Choroid plexus epithelial cell (primary cell): Measurements from ENCODE around the gene GDAP1L1.

ENCODE experiments used
- DNase-seq: peaks from one replicate; pipeline ENCODE4 v3.0.0-alpha.2; 2010; ENCODE audit warnings: low read depth
- H3K4me3 ChIP-seq: 2 replicates; pipeline ENCODE4 v1.5.1; 2011; ENCODE audit warnings: low read depth, mild to moderate bottlenecking, control low read depth, low read length, moderate library complexity
- CTCF ChIP-seq: conservative IDR thresholded peaks from 2 replicates; pipeline ENCODE4 v1.5.1; 2011; ENCODE audit warnings: low read depth, mild to moderate bottlenecking, control low read depth, inconsistent platforms, low read length, moderate library complexity

Gene GDAP1L1

GRCh38 chr20:44301285-44301684 is 54.2 kb downstream of the GDAP1L1 start:
- H3K4me3 ChIP-seq: no peak overlapping the region
- TF ChIP-seq CTCF: no peak
- no peak for DNase-seq

GRCh38 chr20:44302026-44302669 is 55.0 kb downstream of the GDAP1L1 start:
- no peak for TF ChIP-seq CTCF
- H3K4me3 ChIP-seq: no peak overlapping the region
- no peak for DNase-seq

- H3K4me3 ChIP-seq: no peak overlapping the region
- DNase-seq: no peak
- TF ChIP-seq CTCF: no peak
These were observed 55.6 kb downstream of the GDAP1L1 start for GRCh38 chr20:44302736-44303135.

GRCh38 chr20:44304383-44304782 is 57.3 kb downstream of the GDAP1L1 start:
- DNase-seq: no peak
- no peak overlapping the region for H3K4me3 ChIP-seq
- no peak for TF ChIP-seq CTCF

- TF ChIP-seq CTCF: no peak
- no peak overlapping the region for H3K4me3 ChIP-seq
- no peak for DNase-seq
These were observed 59.8 kb downstream of the GDAP1L1 start for GRCh38 chr20:44306927-44307326.

GRCh38 chr20:44309763-44310663 is 62.9 kb downstream of the GDAP1L1 start:
- H3K4me3 ChIP-seq: peak overlapping the region; percentile 85
- DNase-seq: peak; percentile 85
- no peak for TF ChIP-seq CTCF
